Measurements from ENCODE around the gene BCL2.

The BCL2 gene

GRCh38 chr18:63107171-63107845 is 212.3 kb downstream of the BCL2 start:
- ATAC-seq (peak; percentile 28), DNase-seq (no peak)

DNA sequence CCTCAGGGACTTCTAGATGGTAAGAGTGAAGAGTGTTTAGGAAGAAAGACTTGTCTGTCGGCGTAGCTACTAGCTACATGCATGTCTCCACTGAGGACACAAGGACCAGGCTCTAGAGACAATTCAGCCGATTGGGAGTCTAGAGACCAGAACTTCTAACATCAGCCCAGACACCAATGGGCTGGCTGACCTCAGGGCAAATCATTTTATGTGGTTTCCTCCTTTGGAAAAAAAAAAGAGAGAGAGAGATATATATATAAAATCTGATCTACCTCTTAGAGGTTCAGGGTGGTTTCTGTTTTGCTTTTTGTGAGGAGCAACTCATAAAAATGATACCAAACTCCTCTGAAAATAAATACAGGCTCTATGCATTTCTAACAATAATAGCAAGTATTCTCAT is 212.8 kb downstream of the BCL2 start:
- DNase-seq (no peak), ATAC-seq (peak; percentile 29)

GRCh38 chr18:63105636-63106316 is 213.8 kb downstream of the BCL2 start:
- no peak for ATAC-seq
- DNase-seq, result no peak

DNA sequence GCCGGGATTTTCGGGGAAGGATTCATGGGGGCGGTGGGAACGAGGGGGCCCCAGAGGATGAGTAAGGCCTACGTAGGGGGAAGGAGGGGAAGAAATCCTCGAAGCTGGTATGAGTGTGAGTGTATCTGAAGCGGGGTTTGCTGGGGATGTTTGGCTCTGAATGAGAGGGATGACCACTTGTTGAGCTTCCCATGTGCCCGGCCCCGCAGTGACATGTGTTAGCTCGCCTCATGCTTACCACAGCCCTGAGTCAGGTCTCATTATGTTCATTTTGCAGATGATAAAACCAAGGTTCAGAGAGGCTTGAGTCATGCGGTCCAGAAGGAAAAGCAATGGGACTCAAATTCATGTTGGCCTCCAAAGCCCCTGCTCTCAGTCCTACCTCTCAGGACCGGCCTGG is 214.7 kb downstream of the BCL2 start:
- DNase-seq (no peak), ATAC-seq (no peak)

DNA sequence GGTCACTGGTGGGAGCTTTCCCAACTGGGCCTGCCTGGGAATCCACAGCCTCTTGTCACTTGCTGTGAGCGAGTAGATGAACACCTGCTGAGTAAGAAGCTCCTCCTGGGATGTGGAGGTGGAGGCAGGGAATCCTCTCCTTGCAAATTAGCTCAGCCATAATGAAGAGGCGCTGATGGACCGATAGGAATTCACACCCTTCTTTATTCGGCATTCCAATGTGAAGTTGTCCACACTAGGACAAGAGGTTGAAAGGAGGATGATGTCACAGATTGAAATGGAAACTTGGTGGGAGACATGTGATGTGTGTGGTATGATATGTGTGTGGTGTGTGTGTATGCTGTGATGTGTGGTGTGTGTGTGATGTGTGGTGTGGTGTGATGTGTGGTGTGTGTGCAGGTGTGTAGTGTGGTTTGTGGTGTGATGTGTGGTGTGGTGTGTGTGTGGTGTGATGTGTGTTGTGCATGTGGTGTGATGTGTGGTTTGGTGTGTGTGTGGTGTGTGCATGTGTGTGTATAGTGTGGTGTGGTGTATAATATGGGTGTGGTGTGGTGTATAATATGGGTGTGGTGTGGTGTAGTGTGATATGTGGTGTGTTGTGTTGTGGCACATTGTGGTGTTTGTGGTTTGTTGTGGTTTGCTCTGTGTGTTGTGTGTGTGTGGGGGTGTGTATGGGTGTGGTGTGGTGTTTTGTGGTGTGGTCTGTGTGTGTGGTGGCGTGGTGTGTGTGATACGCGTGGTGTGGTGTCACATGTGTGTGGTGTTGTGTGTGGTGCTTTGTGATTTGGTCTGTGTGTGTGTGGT is 216.4 kb downstream of the BCL2 start:
- ATAC-seq (no peak), DNase-seq (no peak)

DNA sequence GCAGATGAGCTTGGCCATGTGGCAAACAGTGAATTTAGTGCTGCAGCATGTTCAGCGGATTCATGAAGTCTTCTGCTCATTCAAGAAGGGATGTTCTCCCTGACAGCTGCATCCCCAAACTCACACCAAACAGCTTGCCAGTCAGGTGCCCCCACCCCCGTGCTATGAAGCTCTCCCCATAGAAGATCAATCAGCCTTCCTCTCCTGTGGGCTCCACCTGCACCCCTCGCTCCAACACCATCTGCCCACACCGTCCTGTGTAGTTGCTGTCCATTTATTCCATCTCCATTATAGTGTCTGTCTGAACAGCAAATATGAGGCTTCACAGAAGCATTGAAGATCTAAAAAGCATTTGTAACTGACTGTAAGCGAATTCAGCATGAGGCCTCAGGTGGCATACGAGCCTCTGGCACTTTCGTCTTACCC is 218.9 kb downstream of the BCL2 start:
- DNase-seq (no peak), ATAC-seq (no peak)

- ATAC-seq, result no peak
- no peak for DNase-seq
Observed at GRCh38 chr18:63099848-63100629, 219.5 kb downstream of the BCL2 start.

GRCh38 chr18:63099091-63099840 is 220.3 kb downstream of the BCL2 start:
- no peak for DNase-seq

DNA sequence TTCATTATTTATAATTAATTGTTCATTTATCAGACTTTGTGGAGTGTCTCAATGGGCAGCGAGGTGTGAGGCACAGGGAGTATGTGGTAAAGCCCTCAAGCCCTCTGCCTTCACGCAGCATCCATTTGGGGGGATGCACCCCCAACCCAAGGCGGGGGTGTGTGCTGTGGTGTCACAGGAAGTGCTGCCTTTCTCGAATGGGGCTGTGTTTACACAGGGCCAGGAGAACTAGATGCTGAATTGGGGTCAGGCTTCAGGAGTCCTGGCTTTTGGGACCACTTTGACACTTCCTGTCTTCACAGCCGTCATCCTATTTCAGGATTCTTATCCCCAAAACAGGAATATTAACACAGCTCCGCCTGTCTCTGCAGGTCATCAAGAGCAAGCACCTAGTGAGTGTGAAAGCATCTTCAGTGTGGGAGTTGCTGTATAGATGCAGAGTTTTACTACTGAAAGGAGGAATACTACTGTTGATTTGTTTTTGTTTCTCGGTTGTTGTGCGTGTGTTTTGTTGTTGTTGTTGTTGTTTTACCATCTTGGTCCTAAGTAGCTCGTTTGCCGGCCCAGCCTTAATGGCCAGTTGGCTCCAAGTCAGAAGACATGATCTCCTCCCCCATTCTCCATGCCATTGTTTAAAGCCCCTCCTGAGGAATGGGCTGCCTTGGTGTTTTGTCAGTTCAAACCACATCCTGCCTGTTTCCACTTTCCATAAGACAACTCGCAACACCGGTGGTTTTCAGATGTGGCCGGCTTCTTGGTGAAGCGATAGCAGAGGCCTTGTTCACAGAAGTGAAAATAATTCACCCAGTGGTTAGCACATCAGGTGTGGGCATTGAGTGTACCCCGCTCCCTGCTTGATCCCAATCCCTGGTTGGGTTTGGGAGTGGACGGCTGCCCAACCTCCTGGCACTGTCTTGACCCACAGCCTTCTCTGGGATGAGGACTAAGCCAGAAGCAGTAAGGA is 221.3 kb downstream of the BCL2 start:
- ATAC-seq (peak; percentile 77), DNase-seq (peak; percentile 45)

More at GRCh38 chr18:63099091-63099840, 220.3 kb downstream of the BCL2 start:
- no peak for ATAC-seq

- DNase-seq, result no peak
- no peak for ATAC-seq
Observed at GRCh38 chr18:63097178-63097577, 222.4 kb downstream of the BCL2 start.

DNA sequence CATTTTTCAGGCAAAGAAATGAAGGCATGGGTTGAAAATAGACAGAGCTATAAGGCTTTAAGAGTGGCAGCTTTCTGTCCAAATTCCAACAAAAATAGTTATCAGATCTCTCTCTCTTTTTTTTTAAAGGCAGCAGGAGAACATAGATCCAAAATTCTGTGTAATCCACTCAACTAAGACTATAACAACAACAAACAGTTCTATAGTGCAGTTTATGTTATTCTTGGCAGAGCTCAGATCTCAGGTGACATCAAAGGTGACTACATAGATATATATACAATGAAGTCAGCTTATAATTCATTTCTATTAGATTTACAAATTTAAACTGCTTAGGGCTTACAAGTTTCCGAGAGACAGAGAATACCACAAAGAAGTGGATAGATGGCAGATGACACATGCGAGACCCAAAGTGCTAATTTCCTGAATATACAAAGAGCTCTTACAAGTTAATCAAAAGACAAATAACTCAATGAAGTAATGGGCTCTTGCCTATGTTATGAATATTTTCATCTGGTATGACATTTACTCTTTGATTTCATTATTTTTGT is 223.2 kb downstream of the BCL2 start:
- no peak for ATAC-seq

GRCh38 chr18:63095768-63096167 is 223.8 kb downstream of the BCL2 start:
- ATAC-seq, result no peak
- DNase-seq, result no peak

More for the DNA sequence above, 223.2 kb downstream of the BCL2 start:
- DNase-seq, result no peak

- DNase-seq (no peak), ATAC-seq (no peak)
Observed at GRCh38 chr18:63091671-63092364, 227.8 kb downstream of the BCL2 start.

- ATAC-seq (no peak), DNase-seq (no peak)
Observed at GRCh38 chr18:63090334-63090733, 229.2 kb downstream of the BCL2 start.

DNA sequence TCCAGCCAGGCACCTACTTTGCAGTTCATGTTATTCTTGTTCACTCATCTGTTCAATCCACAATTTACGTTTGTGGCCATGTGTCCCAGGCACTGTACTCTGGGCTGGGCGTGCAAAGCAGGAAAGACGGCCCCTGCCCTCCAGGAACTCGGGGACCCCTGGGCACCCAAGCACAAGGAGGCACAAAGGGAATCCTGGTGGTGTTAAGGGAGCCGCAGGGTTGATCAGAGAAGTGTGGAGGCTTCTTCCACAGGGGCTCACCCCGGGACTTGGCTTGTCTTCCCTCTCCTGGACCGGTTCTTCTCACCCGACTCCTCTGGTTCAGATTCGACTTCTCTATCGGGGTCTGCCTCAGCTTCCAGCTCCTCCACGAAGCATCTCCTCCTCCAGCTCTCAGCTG is 230.5 kb downstream of the BCL2 start:
- no peak for ATAC-seq
- no peak for DNase-seq

DNA sequence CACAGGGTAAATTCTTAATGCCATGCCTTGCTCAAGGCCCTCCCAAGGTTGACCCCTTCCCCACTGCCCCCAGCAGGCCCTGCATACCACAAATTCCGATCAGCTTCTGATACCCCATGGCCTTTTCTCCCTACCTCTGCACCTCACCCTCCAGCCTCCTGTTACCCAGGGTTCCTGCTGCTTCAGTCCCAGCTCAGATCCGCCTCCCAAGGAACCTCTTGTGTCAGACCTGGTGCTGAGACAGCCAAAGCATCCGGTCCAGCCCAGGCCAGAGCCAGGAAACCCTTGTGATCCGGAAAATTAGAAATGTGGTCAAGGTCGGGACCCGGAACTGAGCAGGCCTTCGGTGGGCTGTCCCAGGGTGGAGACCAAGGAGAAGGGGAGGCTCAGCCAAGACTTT is 231.3 kb downstream of the BCL2 start:
- ATAC-seq, result no peak
- DNase-seq, result no peak

DNA sequence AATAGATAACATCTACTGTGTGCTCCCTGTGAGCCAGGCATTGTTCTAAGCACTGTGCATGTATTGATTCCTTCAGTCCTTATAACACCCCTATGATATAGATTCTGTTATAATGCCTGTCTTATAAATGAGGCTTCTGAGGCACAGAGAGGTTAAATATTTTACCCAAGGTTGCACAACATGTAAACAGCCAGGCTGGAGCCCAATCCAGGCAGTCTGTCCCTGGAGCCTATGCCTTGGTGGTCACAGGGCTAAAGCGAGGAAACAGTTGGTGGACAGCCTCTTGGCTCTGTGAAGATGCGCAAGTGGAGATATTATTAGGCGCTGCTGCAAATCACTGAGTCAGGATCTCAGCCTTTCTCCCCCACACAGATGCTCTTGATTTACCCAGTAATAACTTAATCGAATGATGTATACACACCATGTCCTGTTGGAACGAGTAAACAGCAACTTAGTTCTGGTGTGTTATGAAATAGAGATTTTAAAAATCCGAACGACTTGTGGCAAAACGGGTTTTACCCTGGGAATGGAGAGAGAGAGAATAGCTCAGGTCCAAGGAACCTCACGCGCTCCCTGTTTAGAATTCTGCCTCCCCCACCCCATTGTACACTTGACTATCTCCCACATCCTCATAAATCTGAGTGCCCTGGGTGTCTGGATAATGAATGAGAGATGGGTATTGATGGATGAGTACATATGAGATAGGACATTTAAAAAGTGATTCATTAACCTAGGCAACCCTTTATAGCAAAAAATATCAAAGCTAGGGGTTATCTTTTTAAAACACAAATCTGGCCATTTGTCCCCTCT is 231.9 kb downstream of the BCL2 start:
- DNase-seq (no peak), ATAC-seq (no peak)

DNA sequence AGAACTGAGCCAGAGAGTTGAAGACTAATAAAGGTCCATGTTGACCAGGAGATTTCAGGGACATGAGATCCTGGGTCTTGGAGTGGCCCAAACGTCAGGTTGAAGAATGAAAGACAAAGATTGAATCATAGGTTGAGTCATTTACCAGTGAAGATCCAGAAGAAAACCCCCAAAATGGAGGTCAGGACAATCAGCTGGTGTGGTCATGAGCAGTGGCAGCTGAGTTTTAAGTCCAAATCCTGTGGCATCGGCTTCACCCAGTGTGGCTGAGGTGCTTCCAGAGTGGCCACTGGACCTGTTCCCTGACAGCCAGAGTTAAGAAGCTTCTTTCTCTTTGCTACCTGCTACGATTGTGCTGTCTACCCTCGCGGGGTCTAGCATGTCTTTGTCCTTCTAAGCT is 234.0 kb downstream of the BCL2 start:
- no peak for ATAC-seq
- DNase-seq, result no peak

- no peak for ATAC-seq
- no peak for DNase-seq
Observed at GRCh38 chr18:63084219-63084618, 235.3 kb downstream of the BCL2 start.

Measured in stimulated activated naive CD8-positive, alpha-beta T cell treated with anti-CD3 and anti-CD28 coated beads, Interleukin-15, Interleukin-2, amounts not matched to agents 100 U/mL and 50 U/mL, for 24 hours (primary cell).